GM12878 (cell line): Measurements from ENCODE around the gene DAB2IP. TPM values are rescaled to one million over a fixed set of nuclear protein-coding genes. Genes with fewer than 3 reads are reported as not detected.

Source experiments
- ATAC-seq: fragments of 200-7000 bp; cut with Tn5 transposase; 3 replicates; pipeline ENCODE4 v1.9.1; 2020; ENCODE audit warnings: mild to moderate bottlenecking, moderate library complexity
- BruUV-seq: library from RNA; stranded (reverse); fragments of 400-500 nt; replicated peaks from 2 replicates; lab custom pipeline; 2021; lab: Mats Ljungman, UMichigan
- CTCF ChIA-PET: fragments of 300-600 bp; sonication (Branson Sonifier 250); formaldehyde crosslinking; extraction: SDS; loops from one replicate; lab custom pipeline; 2021; ENCODE audit warnings: inconsistent platforms; lab: Yijun Ruan, JAX
- POLR2A ChIA-PET: fragments of 350-600 bp; formaldehyde crosslinking; extraction: SDS; loops from one replicate; lab custom pipeline; 2021; ENCODE audit warnings: inconsistent platforms; lab: Charles Lee
- RAD21 ChIA-PET: fragments of 300-600 bp; sonication (Branson Sonifier 250); formaldehyde crosslinking; loops from one replicate; lab custom pipeline; 2023; ENCODE audit warnings: antibody characterized with exemption; ENCODE audit not compliant: unreplicated experiment; lab: Charles Lee
- SMC1A ChIA-PET: fragments of 300-600 bp; sonication (Branson Sonifier 250); formaldehyde crosslinking; loops from one replicate; lab custom pipeline; 2023; ENCODE audit not compliant: unreplicated experiment, uncharacterized antibody; lab: Charles Lee
- DNase-seq: peaks from one replicate; pipeline ENCODE4 v3.0.0-alpha.2; 2011; ENCODE audit warnings: low read depth, low spot score
- FAIRE-seq: peaks from 3 replicates; lab custom pipeline; 2011; peaks lifted over from hg19 to GRCh38; lab: Jason Lieb, UNC
- H2AFZ ChIP-seq: 2 replicates; pipeline ENCODE4 v1.6.0; 2011; ENCODE audit warnings: low read depth, low read length, control low read depth; ENCODE audit not compliant: control insufficient read depth
- H3K27ac ChIP-seq: 2 replicates; pipeline ENCODE4 v1.5.1; 2011; ENCODE audit warnings: control low read depth; ENCODE audit not compliant: control insufficient read depth, insufficient read depth
- H3K27me3 ChIP-seq, 2 experiments: replicated peaks in 1 of 2; 2 replicates each; pipeline versions ENCODE4 v1.6.0 to v1.6.1; 2011; ENCODE audit warnings: low read length in 1 of 2; ENCODE audit not compliant: control insufficient read depth in 2 of 2, insufficient read depth in 2 of 2
- H3K36me3 ChIP-seq, 2 experiments: 2 replicates each; pipeline ENCODE4 v1.5.1; 2011; ENCODE audit warnings: low read length in 1 of 2; ENCODE audit not compliant: control insufficient read depth in 2 of 2, insufficient read depth in 2 of 2
- H3K4me1 ChIP-seq: 2 replicates; pipeline ENCODE4 v1.6.1; 2011; ENCODE audit warnings: mild to moderate bottlenecking, low read length, moderate library complexity, mixed read lengths; ENCODE audit not compliant: control insufficient read depth, insufficient read depth
- H3K4me2 ChIP-seq: 2 replicates; pipeline ENCODE4 v1.6.0; 2011; ENCODE audit warnings: control low read depth; ENCODE audit not compliant: control insufficient read depth, insufficient read depth
- H3K4me3 ChIP-seq: fragments of 200-600 bp; sonication (generic); 2 replicates; pipeline ENCODE4 v1.5.1; 2016
- H3K79me2 ChIP-seq: 2 replicates; pipeline ENCODE4 v1.6.0; 2011; ENCODE audit warnings: low read length; ENCODE audit not compliant: control insufficient read depth, insufficient read depth
- H3K9ac ChIP-seq: 2 replicates; pipeline ENCODE4 v1.8.0; 2011; ENCODE audit warnings: low read length, control low read depth, mixed read lengths; ENCODE audit not compliant: control insufficient read depth, insufficient read depth
- H3K9me3 ChIP-seq: replicated peaks from 3 replicates; pipeline ENCODE4 v1.5.1; 2011; ENCODE audit warnings: mild to moderate bottlenecking, low read length; ENCODE audit not compliant: control insufficient read depth, insufficient read depth
- H4K20me1 ChIP-seq: 2 replicates; pipeline ENCODE4 v1.6.0; 2011; ENCODE audit not compliant: control insufficient read depth, insufficient read depth
- ATF7 ChIP-seq: fragments of 450-650 bp; IDR thresholded peaks from 2 replicates; pipeline ENCODE4 v1.6.1; 2016; ENCODE audit warnings: low read depth, mild to moderate bottlenecking
- CREM ChIP-seq: IDR thresholded peaks from 2 replicates; pipeline ENCODE4 v1.6.1; 2014; ENCODE audit warnings: antibody characterized with exemption, low read depth
- EGR1 ChIP-seq, 2 experiments: IDR thresholded peaks; 1 replicate in 1 of 2; 2 replicates in 1 of 2; pipeline ENCODE4 v1.6.1; 2011 to 2012; ENCODE audit warnings: low read depth in 2 of 2, low read length in 2 of 2, borderline replicate concordance in 1 of 2, mild to moderate bottlenecking in 1 of 2, moderate library complexity in 1 of 2
- FOS ChIP-seq: IDR thresholded peaks from 3 replicates; pipeline ENCODE4 v1.6.1; 2011; ENCODE audit warnings: borderline replicate concordance; ENCODE audit not compliant: insufficient read length; ENCODE audit errors: extremely low read depth
- POLR2AphosphoS5 ChIP-seq: IDR thresholded peaks from 2 replicates; pipeline ENCODE4 v1.6.1; 2011; ENCODE audit warnings: mild to moderate bottlenecking, low read length, inconsistent platforms
- RUNX3 ChIP-seq: IDR thresholded peaks from 2 replicates; pipeline ENCODE4 v1.6.1; 2012; ENCODE audit warnings: low read length, inconsistent platforms
- ZNF207 ChIP-seq: fragments of 450-650 bp; IDR thresholded peaks from 2 replicates; pipeline ENCODE4 v1.6.1; 2014; ENCODE audit warnings: antibody characterized with exemption, mild to moderate bottlenecking, borderline replicate concordance
- ZSCAN29 ChIP-seq: fragments of 450-650 bp; IDR thresholded peaks from 2 replicates; pipeline ENCODE4 v1.6.1; 2017; ENCODE audit warnings: mild to moderate bottlenecking, moderate library complexity
- ZZZ3 ChIP-seq: IDR thresholded peaks from 2 replicates; pipeline ENCODE4 v1.6.1; 2011; ENCODE audit warnings: low read depth; ENCODE audit not compliant: control insufficient read depth, insufficient read length
- WGBS: methylation state at CpG from one replicate; pipeline ENCODE4 v1.1.6; 2016; ENCODE audit warnings: low lambda C conversion rate; ENCODE audit not compliant: insufficient replicate concordance, insufficient coverage; ENCODE audit errors: missing lambda C conversion rate; 5-methylcytosine and 5-hydroxymethylcytosine counted together
- in situ Hi-C: fragments of 300-500 bp; cut with MboI; formaldehyde crosslinking; loops from 9 replicates; pipeline ENCODE4 v1.14.3; 2018; ENCODE audit warnings: mixed read lengths
- intact Hi-C: fragments of 100-400 bp; cut with micrococcal nuclease; formaldehyde crosslinking; loops from one replicate; pipeline ENCODE4 v1.14.2; 2022; ENCODE audit not compliant: unreplicated experiment
- polyA plus RNA-seq, 11 experiments: library from polyadenylated mRNA; depleted of rRNA in 4 of 11; unstranded in 6 of 11; stranded (reverse) in 5 of 11; fragments of >200 nt; fragmentation: Nextera tagmentation in 4 of 11; fragmentation: Illumina TruSeq in 1 of 11; extraction: Ambion mirVana in 4 of 11; extraction: Trizol in 1 of 11; gene quantifications; 1 replicate in 1 of 11; 2 replicates in 10 of 11; pipeline versions ENCODE4 v1.2.1 to v1.2.3, GENCODE V29; 2011 to 2016; ENCODE audit warnings: inconsistent platforms in 2 of 11, missing spikeins in 2 of 11, low read depth in 1 of 11
- total RNA-seq, 4 experiments: library from RNA; depleted of rRNA in 3 of 4; stranded (reverse); fragments of >200 nt in 3 of 4; fragmentation: Illumina TruSeq in 1 of 4; extraction: Trizol in 1 of 4; gene quantifications; 2 replicates each; pipeline versions ENCODE4 v1.2.1 to v1.2.3, GENCODE V29; 2013 to 2021
- TF ChIP-seq, protein P1 (sequence below): fragments of 450-650 bp; IDR thresholded peaks from 2 replicates; pipeline ENCODE4 v1.6.1; 2017; ENCODE audit warnings: mild to moderate bottlenecking, moderate library complexity
- TF ChIP-seq, protein P2 (sequence below): fragments of 450-650 bp; IDR thresholded peaks from 2 replicates; pipeline ENCODE4 v1.6.1; 2016; ENCODE audit warnings: mild to moderate bottlenecking, moderate library complexity, borderline replicate concordance
- TF ChIP-seq, protein P3 (sequence below): fragments of 450-650 bp; formaldehyde crosslinking; IDR thresholded peaks from 2 replicates; pipeline ENCODE4 v1.4.0; 2020; ENCODE audit warnings: mild to moderate bottlenecking, moderate library complexity

The DAB2IP gene
- total and polyA plus RNA-seq, 10 of the 15 experiments (the other 5 are each of a cell fraction or from before 2014, with no cell fraction given) = 0.03 to 0.38 (median 0.14) TPM; not detected in 6

DNA sequence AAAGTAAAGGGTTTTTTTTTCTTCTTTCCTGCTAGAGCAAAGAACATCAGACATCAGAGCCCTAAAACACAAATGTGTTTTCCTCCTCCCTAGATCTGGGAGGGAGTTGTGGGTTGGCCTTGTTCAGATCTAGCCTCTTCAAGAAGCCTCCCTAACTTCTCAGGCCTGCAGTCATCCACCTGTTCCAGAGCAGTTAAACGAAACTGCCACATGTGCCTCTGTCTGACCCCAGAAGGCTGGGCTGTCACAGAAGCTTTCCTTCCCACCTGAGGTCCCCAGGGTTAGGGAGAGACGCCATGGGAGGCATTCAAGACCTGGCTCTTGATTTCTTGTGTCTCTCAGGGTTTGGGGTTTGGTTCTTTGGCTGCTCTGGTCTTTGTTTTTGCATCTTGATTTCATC lies 87.0 kb downstream of the DAB2IP start:
- no peaks in the 10 kb centered on the region for H3K79me2 ChIP-seq
- H3K4me2 ChIP-seq = no peak overlapping the region
- H3K36me3 ChIP-seq = no peaks in the 10 kb centered on the region
- H3K9me3 ChIP-seq = no peaks in the 10 kb centered on the region
- ChIA-PET RAD21 (no interaction called here), CTCF (interaction anchor here (1.4 kb wide), 1 partner anchor 42 kb away, joined by 3 read pairs; no protein-coding TSS in a partner anchor), SMC1A (no interaction called here), POLR2A (no interaction called here)
- no peak overlapping the region for H3K27ac ChIP-seq
- DNase-seq (no peak), FAIRE-seq (no peak), ATAC-seq (no peak)
- in situ Hi-C loops = no loop called here
- TF ChIP-seq CREM (no peak), ZZZ3 (no peak), ZSCAN29 (no peak), ATF7 (no peak), RUNX3 (no peak), EGR1 (IDR thresholded peaks at IDR 0.05; ENCODE audit: borderline replicate concordance in 1 of 2, low read depth in 2 of 2, low read length in 2 of 2) (no peak), POLR2AphosphoS5 (no peak), ZNF207 (no peak), FOS (no peak)
- TF ChIP-seq, protein P1, sequence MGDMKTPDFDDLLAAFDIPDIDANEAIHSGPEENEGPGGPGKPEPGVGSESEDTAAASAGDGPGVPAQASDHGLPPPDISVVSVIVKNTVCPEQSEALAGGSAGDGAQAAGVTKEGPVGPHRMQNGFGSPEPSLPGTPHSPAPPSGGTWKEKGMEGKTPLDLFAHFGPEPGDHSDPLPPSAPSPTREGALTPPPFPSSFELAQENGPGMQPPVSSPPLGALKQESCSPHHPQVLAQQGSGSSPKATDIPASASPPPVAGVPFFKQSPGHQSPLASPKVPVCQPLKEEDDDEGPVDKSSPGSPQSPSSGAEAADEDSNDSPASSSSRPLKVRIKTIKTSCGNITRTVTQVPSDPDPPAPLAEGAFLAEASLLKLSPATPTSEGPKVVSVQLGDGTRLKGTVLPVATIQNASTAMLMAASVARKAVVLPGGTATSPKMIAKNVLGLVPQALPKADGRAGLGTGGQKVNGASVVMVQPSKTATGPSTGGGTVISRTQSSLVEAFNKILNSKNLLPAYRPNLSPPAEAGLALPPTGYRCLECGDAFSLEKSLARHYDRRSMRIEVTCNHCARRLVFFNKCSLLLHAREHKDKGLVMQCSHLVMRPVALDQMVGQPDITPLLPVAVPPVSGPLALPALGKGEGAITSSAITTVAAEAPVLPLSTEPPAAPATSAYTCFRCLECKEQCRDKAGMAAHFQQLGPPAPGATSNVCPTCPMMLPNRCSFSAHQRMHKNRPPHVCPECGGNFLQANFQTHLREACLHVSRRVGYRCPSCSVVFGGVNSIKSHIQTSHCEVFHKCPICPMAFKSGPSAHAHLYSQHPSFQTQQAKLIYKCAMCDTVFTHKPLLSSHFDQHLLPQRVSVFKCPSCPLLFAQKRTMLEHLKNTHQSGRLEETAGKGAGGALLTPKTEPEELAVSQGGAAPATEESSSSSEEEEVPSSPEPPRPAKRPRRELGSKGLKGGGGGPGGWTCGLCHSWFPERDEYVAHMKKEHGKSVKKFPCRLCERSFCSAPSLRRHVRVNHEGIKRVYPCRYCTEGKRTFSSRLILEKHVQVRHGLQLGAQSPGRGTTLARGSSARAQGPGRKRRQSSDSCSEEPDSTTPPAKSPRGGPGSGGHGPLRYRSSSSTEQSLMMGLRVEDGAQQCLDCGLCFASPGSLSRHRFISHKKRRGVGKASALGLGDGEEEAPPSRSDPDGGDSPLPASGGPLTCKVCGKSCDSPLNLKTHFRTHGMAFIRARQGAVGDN = no peak
- TF ChIP-seq, protein P2, sequence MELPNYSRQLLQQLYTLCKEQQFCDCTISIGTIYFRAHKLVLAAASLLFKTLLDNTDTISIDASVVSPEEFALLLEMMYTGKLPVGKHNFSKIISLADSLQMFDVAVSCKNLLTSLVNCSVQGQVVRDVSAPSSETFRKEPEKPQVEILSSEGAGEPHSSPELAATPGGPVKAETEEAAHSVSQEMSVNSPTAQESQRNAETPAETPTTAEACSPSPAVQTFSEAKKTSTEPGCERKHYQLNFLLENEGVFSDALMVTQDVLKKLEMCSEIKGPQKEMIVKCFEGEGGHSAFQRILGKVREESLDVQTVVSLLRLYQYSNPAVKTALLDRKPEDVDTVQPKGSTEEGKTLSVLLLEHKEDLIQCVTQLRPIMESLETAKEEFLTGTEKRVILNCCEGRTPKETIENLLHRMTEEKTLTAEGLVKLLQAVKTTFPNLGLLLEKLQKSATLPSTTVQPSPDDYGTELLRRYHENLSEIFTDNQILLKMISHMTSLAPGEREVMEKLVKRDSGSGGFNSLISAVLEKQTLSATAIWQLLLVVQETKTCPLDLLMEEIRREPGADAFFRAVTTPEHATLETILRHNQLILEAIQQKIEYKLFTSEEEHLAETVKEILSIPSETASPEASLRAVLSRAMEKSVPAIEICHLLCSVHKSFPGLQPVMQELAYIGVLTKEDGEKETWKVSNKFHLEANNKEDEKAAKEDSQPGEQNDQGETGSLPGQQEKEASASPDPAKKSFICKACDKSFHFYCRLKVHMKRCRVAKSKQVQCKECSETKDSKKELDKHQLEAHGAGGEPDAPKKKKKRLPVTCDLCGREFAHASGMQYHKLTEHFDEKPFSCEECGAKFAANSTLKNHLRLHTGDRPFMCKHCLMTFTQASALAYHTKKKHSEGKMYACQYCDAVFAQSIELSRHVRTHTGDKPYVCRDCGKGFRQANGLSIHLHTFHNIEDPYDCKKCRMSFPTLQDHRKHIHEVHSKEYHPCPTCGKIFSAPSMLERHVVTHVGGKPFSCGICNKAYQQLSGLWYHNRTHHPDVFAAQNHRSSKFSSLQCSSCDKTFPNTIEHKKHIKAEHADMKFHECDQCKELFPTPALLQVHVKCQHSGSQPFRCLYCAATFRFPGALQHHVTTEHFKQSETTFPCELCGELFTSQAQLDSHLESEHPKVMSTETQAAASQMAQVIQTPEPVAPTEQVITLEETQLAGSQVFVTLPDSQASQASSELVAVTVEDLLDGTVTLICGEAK = no peak
- TF ChIP-seq, protein P3, sequence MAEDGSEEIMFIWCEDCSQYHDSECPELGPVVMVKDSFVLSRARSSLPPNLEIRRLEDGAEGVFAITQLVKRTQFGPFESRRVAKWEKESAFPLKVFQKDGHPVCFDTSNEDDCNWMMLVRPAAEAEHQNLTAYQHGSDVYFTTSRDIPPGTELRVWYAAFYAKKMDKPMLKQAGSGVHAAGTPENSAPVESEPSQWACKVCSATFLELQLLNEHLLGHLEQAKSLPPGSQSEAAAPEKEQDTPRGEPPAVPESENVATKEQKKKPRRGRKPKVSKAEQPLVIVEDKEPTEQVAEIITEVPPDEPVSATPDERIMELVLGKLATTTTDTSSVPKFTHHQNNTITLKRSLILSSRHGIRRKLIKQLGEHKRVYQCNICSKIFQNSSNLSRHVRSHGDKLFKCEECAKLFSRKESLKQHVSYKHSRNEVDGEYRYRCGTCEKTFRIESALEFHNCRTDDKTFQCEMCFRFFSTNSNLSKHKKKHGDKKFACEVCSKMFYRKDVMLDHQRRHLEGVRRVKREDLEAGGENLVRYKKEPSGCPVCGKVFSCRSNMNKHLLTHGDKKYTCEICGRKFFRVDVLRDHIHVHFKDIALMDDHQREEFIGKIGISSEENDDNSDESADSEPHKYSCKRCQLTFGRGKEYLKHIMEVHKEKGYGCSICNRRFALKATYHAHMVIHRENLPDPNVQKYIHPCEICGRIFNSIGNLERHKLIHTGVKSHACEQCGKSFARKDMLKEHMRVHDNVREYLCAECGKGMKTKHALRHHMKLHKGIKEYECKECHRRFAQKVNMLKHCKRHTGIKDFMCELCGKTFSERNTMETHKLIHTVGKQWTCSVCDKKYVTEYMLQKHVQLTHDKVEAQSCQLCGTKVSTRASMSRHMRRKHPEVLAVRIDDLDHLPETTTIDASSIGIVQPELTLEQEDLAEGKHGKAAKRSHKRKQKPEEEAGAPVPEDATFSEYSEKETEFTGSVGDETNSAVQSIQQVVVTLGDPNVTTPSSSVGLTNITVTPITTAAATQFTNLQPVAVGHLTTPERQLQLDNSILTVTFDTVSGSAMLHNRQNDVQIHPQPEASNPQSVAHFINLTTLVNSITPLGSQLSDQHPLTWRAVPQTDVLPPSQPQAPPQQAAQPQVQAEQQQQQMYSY (CRISPR knock-in tag) = no peak
- intact Hi-C loops = no loop called here
- peaks cover 15% of the 10 kb centered on the region for H3K4me1 ChIP-seq
- no peak overlapping the region for H3K4me3 ChIP-seq
- H3K9ac ChIP-seq = no peak overlapping the region
- peaks cover 9% of the 10 kb centered on the region in 2 experiments; a peak in 3 of 4 replicates for H3K27me3 ChIP-seq
- no peak overlapping the region for H2AFZ ChIP-seq
- WGBS = 0% methylated on average over 2 of the region's 2 CpGs
- no peaks in the 10 kb centered on the region; the same call in 1 of the 2 replicates for H4K20me1 ChIP-seq
- BruUV-seq = no TSS peak
